GM12892 (cell line): ENCODE measurements around the gene ASB15.

Experiments used
- POLR2A ChIP-seq: IDR thresholded peaks from 2 replicates; pipeline ENCODE4 v1.6.1; 2011; ENCODE audit warnings: low read depth, low read length, control low read depth
- POLR2AphosphoS5 ChIP-seq: IDR thresholded peaks from 2 replicates; pipeline ENCODE4 v1.6.1; 2011; ENCODE audit warnings: low read depth, low read length, control low read depth
- TAF1 ChIP-seq: IDR thresholded peaks from 2 replicates; pipeline ENCODE4 v1.6.1; 2011; ENCODE audit warnings: low read depth, mild to moderate bottlenecking, control low read depth, low read length, borderline replicate concordance

DNA sequence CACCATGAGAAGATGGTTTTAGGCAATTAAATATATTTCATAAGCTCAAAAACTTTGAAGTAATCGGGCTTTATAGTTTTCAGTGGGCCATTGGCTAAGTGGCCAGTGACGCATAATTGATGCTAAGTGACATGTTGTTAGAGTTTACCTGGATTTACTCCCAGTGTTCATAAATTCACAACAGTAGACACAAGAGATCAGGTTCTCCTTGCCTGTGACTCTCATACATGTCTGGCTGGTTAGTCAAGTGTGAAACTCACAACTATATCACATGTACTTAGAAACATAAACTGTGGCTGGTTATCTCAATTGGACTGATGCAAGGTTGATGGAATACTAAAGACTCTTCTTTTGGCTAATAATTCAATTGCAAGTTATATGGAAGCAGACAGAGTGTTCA is 26.2 kb downstream of the ASB15 start:
- TF ChIP-seq POLR2AphosphoS5 (no peak), POLR2A (no peak), TAF1 (no peak)
